IMR-90 (cell line): ENCODE data around the gene SLC12A7. TPM values are rescaled to one million over a fixed set of nuclear protein-coding genes. Genes with fewer than 3 reads are reported as not detected.

ENCODE experiments used
- ATAC-seq: fragments of 200-7000 bp; cut with Tn5 transposase; 2 replicates; pipeline ENCODE4 v1.9.1; 2020; ENCODE audit warnings: low read depth, mild to moderate bottlenecking, moderate library complexity
- BruUV-seq: library from RNA; stranded (reverse); fragments of 400-500 nt; replicated peaks from 2 replicates; lab custom pipeline; 2021; lab: Mats Ljungman, UMichigan
- CTCF ChIA-PET: fragments of 300-600 bp; formaldehyde crosslinking; extraction: SDS; loops from one replicate; lab custom pipeline; 2021; ENCODE audit warnings: antibody characterized with exemption; lab: Yijun Ruan, JAX
- POLR2A ChIA-PET: fragments of 300-600 bp; sonication (Branson Sonifier 250); formaldehyde crosslinking; loops from one replicate; lab custom pipeline; 2022; ENCODE audit warnings: antibody characterized with exemption; ENCODE audit not compliant: unreplicated experiment; lab: Charles Lee
- DNase-seq: peaks from one replicate; pipeline ENCODE4 v3.0.0; 2013
- H2AFZ ChIP-seq: replicated peaks from 2 replicates; pipeline ENCODE3; 2013; ENCODE audit warnings: low read length, mild to moderate bottlenecking; ENCODE audit not compliant: poor library complexity
- H2AK5ac ChIP-seq: 2 replicates; pipeline ENCODE4 v1.6.1; 2013; ENCODE audit warnings: low read depth, low read length, inconsistent platforms
- H2AK9ac ChIP-seq: replicated peaks from 2 replicates; pipeline ENCODE3; 2013; ENCODE audit warnings: mild to moderate bottlenecking, low read depth, low read length, moderate library complexity; ENCODE audit not compliant: poor library complexity
- H2BK120ac ChIP-seq: 2 replicates; pipeline ENCODE4 v1.6.1; 2013; ENCODE audit warnings: low read depth, low read length, inconsistent platforms
- H2BK15ac ChIP-seq: 3 replicates; pipeline ENCODE4 v1.6.1; 2013; ENCODE audit warnings: low read depth, low read length, inconsistent platforms
- H2BK20ac ChIP-seq: 2 replicates; pipeline ENCODE4 v1.6.1; 2013; ENCODE audit warnings: low read depth, mild to moderate bottlenecking, inconsistent platforms, low read length, moderate library complexity
- H2BK5ac ChIP-seq: 2 replicates; pipeline ENCODE4 v1.6.1; 2013; ENCODE audit warnings: mild to moderate bottlenecking, low read depth, low read length, inconsistent platforms; ENCODE audit not compliant: poor library complexity, severe bottlenecking
- H3K14ac ChIP-seq: replicated peaks from 2 replicates; pipeline ENCODE4 v1.6.1; 2013; ENCODE audit warnings: low read depth, low read length, inconsistent platforms
- H3K18ac ChIP-seq: 2 replicates; pipeline ENCODE4 v1.6.1; 2013; ENCODE audit warnings: low read depth, low read length, control low read depth
- H3K23ac ChIP-seq: 2 replicates; pipeline ENCODE4 v1.6.1; 2013; ENCODE audit warnings: low read depth, low read length, inconsistent platforms
- H3K27ac ChIP-seq: 2 replicates; pipeline ENCODE4 v1.5.1; 2013; ENCODE audit warnings: mild to moderate bottlenecking, control low read depth, low read length; ENCODE audit not compliant: insufficient read depth
- H3K27me3 ChIP-seq: 2 replicates; pipeline ENCODE4 v1.6.1; 2013; ENCODE audit warnings: low read length; ENCODE audit not compliant: control insufficient read depth, insufficient read depth
- H3K36me3 ChIP-seq: 2 replicates; pipeline ENCODE4 v1.6.1; 2013; ENCODE audit warnings: low read length, mixed read lengths; ENCODE audit not compliant: control insufficient read depth, insufficient read depth
- H3K4ac ChIP-seq: 2 replicates; pipeline ENCODE4 v1.6.1; 2013; ENCODE audit warnings: low read depth, low read length, inconsistent platforms
- H3K4me1 ChIP-seq: 2 replicates; pipeline ENCODE4 v1.6.1; 2013; ENCODE audit warnings: low read length, mixed read lengths; ENCODE audit not compliant: control insufficient read depth, insufficient read depth
- H3K4me2 ChIP-seq: 2 replicates; pipeline ENCODE4 v1.6.1; 2013; ENCODE audit warnings: low read depth, mild to moderate bottlenecking, control low read depth, low read length, moderate library complexity
- H3K4me3 ChIP-seq: 2 replicates; pipeline ENCODE4 v1.5.1; 2013; ENCODE audit warnings: low read depth, mild to moderate bottlenecking, control low read depth, low read length, moderate library complexity; ENCODE audit not compliant: insufficient read depth
- H3K56ac ChIP-seq: 2 replicates; pipeline ENCODE4 v1.6.1; 2013; ENCODE audit warnings: low read length, inconsistent platforms; ENCODE audit not compliant: insufficient read depth; ENCODE audit errors: extremely low read depth
- H3K79me1 ChIP-seq, 2 experiments: 2 replicates each; pipeline ENCODE4 v1.6.1; 2013; ENCODE audit warnings: low read length in 2 of 2, inconsistent platforms in 1 of 2, low read depth in 1 of 2
- H3K9ac ChIP-seq: 2 replicates; pipeline ENCODE4 v1.6.1; 2013; ENCODE audit warnings: low read depth, low read length, control low read depth
- H3K9me1 ChIP-seq: 2 replicates; pipeline ENCODE4 v1.6.1; 2013; ENCODE audit warnings: low read length, inconsistent platforms; ENCODE audit not compliant: insufficient read depth
- H3K9me3 ChIP-seq: 2 replicates; pipeline ENCODE4 v1.6.1; 2013; ENCODE audit warnings: low read length; ENCODE audit not compliant: control insufficient read depth, insufficient read depth
- H4K20me1 ChIP-seq: 2 replicates; pipeline ENCODE4 v1.6.1; 2013; ENCODE audit warnings: low read length, inconsistent platforms; ENCODE audit not compliant: insufficient read depth
- H4K5ac ChIP-seq: 2 replicates; pipeline ENCODE4 v1.6.1; 2013; ENCODE audit warnings: mild to moderate bottlenecking, low read depth, low read length, control low read depth
- H4K8ac ChIP-seq, 2 experiments: 2 replicates each; pipeline ENCODE4 v1.6.1; 2013; ENCODE audit warnings: low read depth in 2 of 2, low read length in 2 of 2, control low read depth in 1 of 2, inconsistent platforms in 1 of 2
- H4K91ac ChIP-seq: 2 replicates; pipeline ENCODE4 v1.6.1; 2013; ENCODE audit warnings: low read depth, low read length, inconsistent platforms; ENCODE audit not compliant: insufficient read depth
- CHD1 ChIP-seq: IDR thresholded peaks from 2 replicates; pipeline ENCODE4 v1.6.1; 2012; ENCODE audit warnings: low read depth, low read length, improper control_type of control experiment
- ELK1 ChIP-seq: fragments of 150-350 bp; IDR thresholded peaks from 2 replicates; pipeline ENCODE4 v1.6.1; 2016; ENCODE audit warnings: low read depth, mild to moderate bottlenecking, low read length, moderate library complexity, borderline replicate concordance
- FOS ChIP-seq: fragments of 150-350 bp; IDR thresholded peaks from 2 replicates; pipeline ENCODE4 v1.6.1; 2016; ENCODE audit warnings: low read depth, low read length
- MAFK ChIP-seq: IDR thresholded peaks from 2 replicates; pipeline ENCODE4 v1.6.1; 2012; ENCODE audit warnings: low read depth, low read length, improper control_type of control experiment
- MAZ ChIP-seq: IDR thresholded peaks from 2 replicates; pipeline ENCODE4 v1.6.1; 2012; ENCODE audit warnings: low read depth, mild to moderate bottlenecking, low read length, improper control_type of control experiment, moderate library complexity, borderline replicate concordance
- MXI1 ChIP-seq: IDR thresholded peaks from 2 replicates; pipeline ENCODE4 v1.6.1; 2012; ENCODE audit warnings: low read depth, mild to moderate bottlenecking, low read length, moderate library complexity, borderline replicate concordance
- POLR2A ChIP-seq: IDR thresholded peaks from 2 replicates; pipeline ENCODE4 v1.6.1; 2012; ENCODE audit warnings: mild to moderate bottlenecking, low read depth, low read length
- RCOR1 ChIP-seq: IDR thresholded peaks from 2 replicates; pipeline ENCODE4 v1.6.1; 2012; ENCODE audit warnings: mild to moderate bottlenecking, low read length, improper control_type of control experiment; ENCODE audit not compliant: insufficient replicate concordance
- RFX5 ChIP-seq: IDR thresholded peaks from 2 replicates; pipeline ENCODE4 v1.8.0; 2012; ENCODE audit warnings: low read depth, mild to moderate bottlenecking, low read length, moderate library complexity
- SMC3 ChIP-seq: fragments of 150-350 bp; IDR thresholded peaks from 2 replicates; pipeline ENCODE4 v1.6.1; 2016; ENCODE audit warnings: low read depth, mild to moderate bottlenecking, antibody characterized with exemption, low read length, moderate library complexity
- USF2 ChIP-seq: fragments of 150-350 bp; IDR thresholded peaks from 2 replicates; pipeline ENCODE4 v1.6.1; 2017; ENCODE audit warnings: mild to moderate bottlenecking, antibody characterized with exemption, low read length, low read depth
- WGBS, 2 experiments: methylation state at CpG; one replicate each; pipeline versions ENCODE4 v1.1.5 to v1.1.7; 2013; ENCODE audit warnings: missing lambda C conversion rate in 2 of 2; ENCODE audit not compliant: insufficient read length in 1 of 2; ENCODE audit errors: extremely low coverage in 2 of 2; 5-methylcytosine and 5-hydroxymethylcytosine counted together
- dilution Hi-C: fragments of 300-500 bp; cut with HindIII; formaldehyde crosslinking; loops from one replicate; pipeline ENCODE4 v1.14.3; 2018; ENCODE audit warnings: low sequenced_read_pairs; ENCODE audit not compliant: unreplicated experiment
- in situ Hi-C: fragments of 300-500 bp; cut with MboI; formaldehyde crosslinking; loops from 3 replicates; pipeline ENCODE4 v1.14.3; 2019; ENCODE audit warnings: low sequenced_read_pairs, inconsistent platforms, mixed read lengths
- intact Hi-C: fragments of 100-400 bp; cut with micrococcal nuclease; formaldehyde crosslinking; loops from 2 replicates; pipeline ENCODE4 v1.10.0; 2022
- polyA plus RNA-seq, 3 experiments: library from polyadenylated mRNA; depleted of rRNA; stranded (reverse); fragments of >200 nt; gene quantifications; 2 replicates each; pipeline ENCODE4 v1.2.3, GENCODE V29; 2012; ENCODE audit warnings: low replicate concordance in 1 of 3
- total RNA-seq: library from RNA; depleted of rRNA; stranded (reverse); fragments of >200 nt; gene quantifications from 2 replicates; pipeline ENCODE4 v1.2.3, GENCODE V29; 2012

The SLC12A7 gene
- total and polyA plus RNA-seq, 2 of the 4 experiments (the other 2 are of a cell fraction) = 3.0 to 6.1 TPM

GRCh38 chr5:1121891-1122290 is 10.0 kb upstream of the SLC12A7 start:
- ChIA-PET CTCF (no interaction called here), POLR2A (no interaction called here)
- Histone ChIP-seq H3K14ac (no peak overlapping the region), H2BK15ac (no peak overlapping the region), H3K23ac (no peak overlapping the region), H2AK9ac (no peak overlapping the region), H4K5ac (no peak overlapping the region), H3K18ac (no peak overlapping the region), H3K36me3 (no peaks in the 10 kb centered on the region), H3K9me1 (no peaks in the 10 kb centered on the region), H4K20me1 (no peaks in the 10 kb centered on the region; the same call in 1 of the 2 replicates), H3K4me2 (no peak overlapping the region), H3K4ac (no peak overlapping the region), H2BK5ac (no peak overlapping the region), H2AFZ (no peak overlapping the region), H3K56ac (no peak overlapping the region), H3K4me3 (no peak overlapping the region), H2BK20ac (no peak overlapping the region), H2AK5ac (no peak overlapping the region), H4K8ac (no peak overlapping the region), H3K4me1 (no peaks in the 10 kb centered on the region), H2BK120ac (no peak overlapping the region), H4K91ac (no peak overlapping the region), H3K27me3 (peaks cover 53% of the 10 kb centered on the region), H3K9me3 (no peaks in the 10 kb centered on the region), H3K9ac (no peak overlapping the region), H3K79me1 (no peaks in the 10 kb centered on the region), H3K27ac (no peak overlapping the region)
- intact Hi-C loops = no loop called here
- DNase-seq (no peak), ATAC-seq (no peak)
- no TSS peak for BruUV-seq
- 90% methylated on average over 4 of the region's 14 CpGs; no CpG with 5 or more reads in 1 of the 2 experiments for WGBS, 2 experiments
- dilution Hi-C loops = no loop called here
- in situ Hi-C loops = no loop called here
- TF ChIP-seq RCOR1 (no peak), MXI1 (no peak), MAZ (no peak), USF2 (no peak), POLR2A (no peak), SMC3 (no peak), CHD1 (no peak), RFX5 (no peak), ELK1 (no peak), MAFK (no peak), FOS (no peak)
